Activated gamma-delta T cell treated with Interleukin-2 at 50 U/mL for 16 hours (primary cell): ENCODE results near the gene KHDC1L.
A peak's percentile ranks its signal among the peaks of the same experiment; 100 is the strongest.
"Not testable (repeated sequence)": the region's sequence is repeated elsewhere in the genome, so short reads cannot be mapped to it uniquely, and the experiment has no call there.

Source experiments
- DNase-seq: peaks from one replicate; pipeline ENCODE4 v3.0.0-alpha.2; 2020

Gene KHDC1L

GRCh38 chr6:73225396-73225795 is at the start of gene KHDC1L:
KHDC1L (minus strand) TSS chr6:73225496; CDS start chr6:73225408, 88 bp downstream.
- DNase-seq: no peak

GRCh38 chr6:73269296-73269695 is 44.0 kb upstream of the KHDC1L start:
- not testable (repeated sequence) for DNase-seq

GRCh38 chr6:73268896-73269295 is 43.6 kb upstream of the KHDC1L start:
- not testable (repeated sequence) for DNase-seq

- DNase-seq: no peak
These were observed 39.1 kb upstream of the KHDC1L start for GRCh38 chr6:73264446-73264845.

GRCh38 chr6:73263570-73263909 is 38.2 kb upstream of the KHDC1L start:
- no peak for DNase-seq

- peak; percentile 58 for DNase-seq
These were observed 37.6 kb upstream of the KHDC1L start, which contains the start of gene KHDC1 for GRCh38 chr6:73262671-73263569. KHDC1 (minus strand) TSS chr6:73263196; CDS start chr6:73242517, 20,679 bp downstream.

- no peak for DNase-seq
These were observed 33.4 kb upstream of the KHDC1L start for GRCh38 chr6:73258721-73259120.

GRCh38 chr6:73254323-73254722 is 29.0 kb upstream of the KHDC1L start:
- not testable (repeated sequence) for DNase-seq

- DNase-seq: no peak
These were observed 27.4 kb upstream of the KHDC1L start for GRCh38 chr6:73252703-73253102.

- DNase-seq: no peak
These were observed 24.7 kb upstream of the KHDC1L start for GRCh38 chr6:73250016-73250415.

GRCh38 chr6:73248192-73248903 is 23.1 kb upstream of the KHDC1L start:
- DNase-seq: no peak

- DNase-seq: no peak
These were observed 16.7 kb upstream of the KHDC1L start for GRCh38 chr6:73242001-73242400.

- DNase-seq: no peak
These were observed 15.4 kb upstream of the KHDC1L start for GRCh38 chr6:73240730-73241129.

GRCh38 chr6:73236144-73236750 is 11.0 kb upstream of the KHDC1L start:
- no peak for DNase-seq

GRCh38 chr6:73234733-73235132 is 9.4 kb upstream of the KHDC1L start:
- DNase-seq: no peak

GRCh38 chr6:73233971-73234370 is 8.7 kb upstream of the KHDC1L start:
- not testable (repeated sequence) for DNase-seq

- DNase-seq: no peak
These were observed 7.8 kb upstream of the KHDC1L start for GRCh38 chr6:73233048-73233447.

- DNase-seq: no peak
These were observed 6.7 kb upstream of the KHDC1L start for GRCh38 chr6:73231986-73232391.

- no peak for DNase-seq
These were observed 2.4 kb upstream of the KHDC1L start for GRCh38 chr6:73227606-73228255.

- no peak for DNase-seq
These were observed 8.4 kb downstream of the KHDC1L start for GRCh38 chr6:73216859-73217258.

GRCh38 chr6:73209117-73209516 is 16.2 kb downstream of the KHDC1L start:
- DNase-seq: no peak

GRCh38 chr6:73207221-73207837 is 18.0 kb downstream of the KHDC1L start:
- no peak for DNase-seq

GRCh38 chr6:73204252-73204651 is 21.0 kb downstream of the KHDC1L start:
- DNase-seq: no peak
